Ishikawa (cell line): ENCODE results near the gene KLHL3.

Experiments
- CEBPB ChIP-seq: IDR thresholded peaks from 2 replicates; pipeline ENCODE4 v1.6.1; 2012
- CREB1 ChIP-seq: IDR thresholded peaks from 2 replicates; pipeline ENCODE4 v1.6.1; 2012; ENCODE audit warnings: low read depth
- EGR1 ChIP-seq: IDR thresholded peaks from 2 replicates; pipeline ENCODE4 v1.6.1; 2012
- EP300 ChIP-seq: IDR thresholded peaks from 2 replicates; pipeline ENCODE4 v1.6.1; 2012; ENCODE audit warnings: borderline replicate concordance
- FOXM1 ChIP-seq: IDR thresholded peaks from 2 replicates; pipeline ENCODE4 v1.6.1; 2012; ENCODE audit warnings: low read depth, borderline replicate concordance
- MAX ChIP-seq: IDR thresholded peaks from 2 replicates; pipeline ENCODE4 v1.6.1; 2012
- NFIC ChIP-seq: IDR thresholded peaks from 2 replicates; pipeline ENCODE4 v1.6.1; 2012
- RAD21 ChIP-seq: IDR thresholded peaks from 2 replicates; pipeline ENCODE4 v1.6.1; 2012; ENCODE audit warnings: low read depth
- REST ChIP-seq: IDR thresholded peaks from 2 replicates; pipeline ENCODE4 v1.6.1; 2012; ENCODE audit warnings: low read depth, mild to moderate bottlenecking
- TAF1 ChIP-seq: IDR thresholded peaks from 2 replicates; pipeline ENCODE4 v1.6.1; 2012; ENCODE audit warnings: low read depth, mild to moderate bottlenecking
- TCF12 ChIP-seq: IDR thresholded peaks from 2 replicates; pipeline ENCODE4 v1.6.1; 2012; ENCODE audit warnings: low read depth
- TEAD4 ChIP-seq: IDR thresholded peaks from 2 replicates; pipeline ENCODE4 v1.6.1; 2012
- USF1 ChIP-seq: IDR thresholded peaks from 2 replicates; pipeline ENCODE4 v1.6.1; 2012
- YY1 ChIP-seq: IDR thresholded peaks from 2 replicates; pipeline ENCODE4 v1.6.1; 2012; ENCODE audit warnings: low read depth
- ZBTB7A ChIP-seq: IDR thresholded peaks from 2 replicates; pipeline ENCODE4 v1.6.1; 2012; ENCODE audit warnings: low read depth

KLHL3 gene

GRCh38 chr5:137684761-137685160 is 51.1 kb downstream of the KLHL3 start:
- TF ChIP-seq YY1 (no peak), MAX (no peak), ZBTB7A (no peak), TEAD4 (no peak), EGR1 (no peak), NFIC (no peak)

GRCh38 chr5:137681191-137681590 is 54.7 kb downstream of the KLHL3 start:
- TF ChIP-seq TEAD4 (no peak), CEBPB (no peak), USF1 (no peak), TAF1 (no peak), ZBTB7A (no peak), RAD21 (no peak), TCF12 (no peak), EP300 (no peak), EGR1 (no peak), CREB1 (no peak), NFIC (no peak), FOXM1 (no peak), REST (no peak), MAX (no peak), YY1 (no peak)

GRCh38 chr5:137679910-137680309 is 56.0 kb downstream of the KLHL3 start:
- TF ChIP-seq FOXM1 (no peak), CEBPB (no peak), TCF12 (no peak), YY1 (no peak), TAF1 (no peak), CREB1 (no peak), RAD21 (no peak), USF1 (no peak), EP300 (no peak), NFIC (no peak), TEAD4 (no peak), MAX (no peak), REST (no peak), EGR1 (no peak), ZBTB7A (no peak)

- TF ChIP-seq YY1 (no peak), RAD21 (no peak), REST (no peak), TAF1 (no peak), FOXM1 (no peak), EP300 (no peak), ZBTB7A (no peak), CREB1 (no peak), TCF12 (no peak), TEAD4 (no peak), EGR1 (no peak), NFIC (no peak), USF1 (no peak), MAX (no peak), CEBPB (no peak)
Observed at GRCh38 chr5:137679195-137679594, 56.7 kb downstream of the KLHL3 start.
